Measurements from ENCODE around the gene SNX1. TPM values are rescaled to one million over a fixed set of nuclear protein-coding genes. Genes with fewer than 3 reads are reported as not detected.

Gene SNX1
- total RNA-seq (2014; rRNA removed; shearing (Covaris generic)): 49.9 and 62.0 TPM in 2 replicates

GRCh38 chr15:64095795-64096667, at the start of gene SNX1:
SNX1 (plus strand) TSS chr15:64095982; CDS start chr15:64096014, 32 bp downstream.

GRCh38 chr15:64046421-64047153, 49.2 kb upstream of the SNX1 start, which contains the start of gene DAPK2:
DAPK2 (minus strand) TSS chr15:64046485; CDS start chr15:64040261, 6,224 bp downstream.

GRCh38 chr15:64093627-64094417, 2.0 kb upstream of the SNX1 start, which contains the start of gene CIAO2A:
CIAO2A (minus strand) TSS chr15:64093838; CDS start chr15:64093768, 70 bp downstream.

GRCh38 chr15:64151727-64152506, 56.1 kb downstream of the SNX1 start, which contains the start of gene SNX22:
SNX22 (plus strand) TSS chr15:64151731; CDS start chr15:64151776, 45 bp downstream.

GRCh38 chr15:64162869-64163658, 67.3 kb downstream of the SNX1 start, which contains the start of gene PPIB:
PPIB (minus strand) TSS chr15:64163022; CDS start chr15:64162986, 36 bp downstream.

Small RNAs within 50 kb of the gene (small RNA-seq; reads per million reads assigned to genes)
- not detected for gene RF00019

Other genes starting within 250 kb of the SNX1 start
- 0.19 and 3.3 TPM in 2 replicates for gene DAPK2, start 49.5 kb upstream of the SNX1 start, total RNA-seq (2014; rRNA removed; shearing (Covaris generic))
- gene CIAO2A, start 2.1 kb upstream of the SNX1 start, total RNA-seq (2014; rRNA removed; shearing (Covaris generic)): 109 and 143 TPM in 2 replicates
- 0.88 and 1.9 TPM in 2 replicates for gene SNX22, start 55.7 kb downstream of the SNX1 start, total RNA-seq (2014; rRNA removed; shearing (Covaris generic))
- 561 and 605 TPM in 2 replicates for gene PPIB, start 67.0 kb downstream of the SNX1 start, total RNA-seq (2014; rRNA removed; shearing (Covaris generic))

Measured in A375 (cell line).